ENCODE measurements around the gene PRRT1B. TPM values are rescaled to one million over a fixed set of nuclear protein-coding genes. Genes with fewer than 3 reads are reported as not detected.

PRRT1B gene
- total RNA-seq, 5 donors from 2014 or later (not counting 1 experiment from before 2014, with no cell fraction given): not detected

GRCh38 chr9:131590449-131590848 is 45.1 kb downstream of the PRRT1B start:
- no peaks in the 10 kb centered on the region for H3K9me3 ChIP-seq
- peak overlapping the region; percentile 47 for H3K27ac ChIP-seq (ENCODE audit: low read length)
- Mint-ChIP-seq H3K9me3 (no peaks in the 10 kb centered on the region), H3K4me3 (peak overlapping the region in 1 of 3 donors; percentile 0), H3K27ac (peak overlapping the region; percentile 85 to 91), H3K36me3 (peaks cover 23% of the 10 kb centered on the region), H3K4me1 (peaks cover 35 to 52% (median 38%) of the 10 kb centered on the region in 3 donors), H3K27me3 (no peaks in the 10 kb centered on the region)
- POLR2A ChIA-PET: no interaction called here
- ATAC-seq (replicated peaks in 1 of 4): peak in 1 of 4 experiments; percentile 20
- H3K4me1 ChIP-seq (ENCODE audit: control insufficient read depth in 1 of 2, extremely low read depth in 1 of 2, insufficient read depth in 2 of 2, low read length in 2 of 2): peaks cover 8 to 34% of the 10 kb centered on the region in 2 experiments
- no peaks in the 10 kb centered on the region for H3K27me3 ChIP-seq (replicated peaks in 1 of 2; ENCODE audit: control insufficient read depth in 2 of 2, extremely low read depth in 1 of 2, insufficient read depth in 2 of 2, low read length in 1 of 2)
- CTCF ChIA-PET: interaction anchor here in 1 of 2 donors (1.1 to 2.5 kb wide), 3 partner anchors 32 to 166 kb away, joined by 3 to 9 read pairs (median 3); no protein-coding TSS in a partner anchor
- no peak overlapping the region for H3K4me3 ChIP-seq (ENCODE audit: control insufficient read depth in 1 of 2, extremely low read depth in 1 of 2, low read length in 1 of 2)
- 29% methylated on average over 13 of the region's 13 CpGs for WGBS (ENCODE audit: insufficient coverage)
- peaks cover 24 to 55% of the 10 kb centered on the region in 2 donors for H3K36me3 ChIP-seq (ENCODE audit: control insufficient read depth in 2 of 2, extremely low read depth in 1 of 2, insufficient read depth in 1 of 2, low read length in 1 of 2)
- DNase-seq: peak in 2 of 35 experiments; percentile 26 to 36

GRCh38 chr9:131590907-131591844 is 45.9 kb downstream of the PRRT1B start:
- no peaks in the 10 kb centered on the region for H3K27me3 Mint-ChIP-seq
- DNase-seq (peak; percentile 48 to 86 (median 71)), ATAC-seq (replicated peaks in 1 of 4) (peak; percentile 82 to 95 (median 90))
- Histone ChIP-seq H3K9me3 (no peaks in the 10 kb centered on the region), H3K27me3 (replicated peaks in 1 of 2; ENCODE audit: control insufficient read depth in 2 of 2, extremely low read depth in 1 of 2, insufficient read depth in 2 of 2, low read length in 1 of 2) (no peaks in the 10 kb centered on the region), H3K27ac (ENCODE audit: low read length) (peak overlapping the region; percentile 47), H3K4me3 (ENCODE audit: control insufficient read depth in 1 of 2, extremely low read depth in 1 of 2, low read length in 1 of 2) (no peak overlapping the region), H3K4me1 (ENCODE audit: control insufficient read depth in 1 of 2, extremely low read depth in 1 of 2, insufficient read depth in 2 of 2, low read length in 2 of 2) (peaks cover 8 to 26% of the 10 kb centered on the region in 2 experiments), H3K36me3 (ENCODE audit: control insufficient read depth in 2 of 2, extremely low read depth in 1 of 2, insufficient read depth in 1 of 2, low read length in 1 of 2) (peaks cover 28 to 62% of the 10 kb centered on the region in 2 donors)
- ChIA-PET CTCF (interaction anchor here (0.6 to 2.5 kb wide), 8 partner anchors 32 to 166 kb away, joined by 3 to 9 read pairs (median 3); no protein-coding TSS in a partner anchor), POLR2A (no interaction called here)
- no peaks in the 10 kb centered on the region for H3K9me3 Mint-ChIP-seq
- H3K4me3 Mint-ChIP-seq: peak overlapping the region in 2 of 3 donors; percentile 0 to 14
- 58% methylated on average over 19 of the region's 21 CpGs for WGBS (ENCODE audit: insufficient coverage)
- peak overlapping the region; percentile 85 to 91 for H3K27ac Mint-ChIP-seq
- peaks cover 28 to 45% (median 30%) of the 10 kb centered on the region in 3 donors for H3K4me1 Mint-ChIP-seq
- peaks cover 29% of the 10 kb centered on the region for H3K36me3 Mint-ChIP-seq

- Mint-ChIP-seq H3K27ac (peak overlapping the region; percentile 29 to 91), H3K9me3 (no peaks in the 10 kb centered on the region), H3K27me3 (no peaks in the 10 kb centered on the region), H3K4me3 (no peak overlapping the region), H3K4me1 (peaks cover 25 to 39% (median 29%) of the 10 kb centered on the region in 3 donors), H3K36me3 (peaks cover 32% of the 10 kb centered on the region)
- Histone ChIP-seq H3K9me3 (no peaks in the 10 kb centered on the region), H3K27ac (ENCODE audit: low read length) (peak overlapping the region; percentile 7), H3K4me1 (ENCODE audit: control insufficient read depth in 1 of 2, extremely low read depth in 1 of 2, insufficient read depth in 2 of 2, low read length in 2 of 2) (peaks cover 8 to 25% of the 10 kb centered on the region in 2 experiments), H3K4me3 (ENCODE audit: control insufficient read depth in 1 of 2, extremely low read depth in 1 of 2, low read length in 1 of 2) (no peak overlapping the region), H3K36me3 (ENCODE audit: control insufficient read depth in 2 of 2, extremely low read depth in 1 of 2, insufficient read depth in 1 of 2, low read length in 1 of 2) (peaks cover 33 to 68% of the 10 kb centered on the region in 2 donors), H3K27me3 (replicated peaks in 1 of 2; ENCODE audit: control insufficient read depth in 2 of 2, extremely low read depth in 1 of 2, insufficient read depth in 2 of 2, low read length in 1 of 2) (no peaks in the 10 kb centered on the region)
- ATAC-seq (replicated peaks in 1 of 4) (no peak), DNase-seq (no peak)
- CTCF ChIA-PET: interaction anchor here (0.6 to 2.5 kb wide), 8 partner anchors 31 to 165 kb away, joined by 3 to 9 read pairs (median 3); no protein-coding TSS in a partner anchor
- POLR2A ChIA-PET: no interaction called here
- 100% methylated on average over 1 of the region's 6 CpGs for whole genome bisulfite sequencing (ENCODE audit: insufficient coverage)
These were observed 46.5 kb downstream of the PRRT1B start for GRCh38 chr9:131591845-131592208.

- H3K4me1 Mint-ChIP-seq: peaks cover 16 to 27% (median 24%) of the 10 kb centered on the region in 3 donors
- H3K27me3 Mint-ChIP-seq: no peaks in the 10 kb centered on the region
- POLR2A ChIA-PET: no interaction called here
- Histone ChIP-seq H3K9me3 (no peaks in the 10 kb centered on the region), H3K4me3 (ENCODE audit: control insufficient read depth in 1 of 2, extremely low read depth in 1 of 2, low read length in 1 of 2) (no peak overlapping the region), H3K27me3 (replicated peaks in 1 of 2; ENCODE audit: control insufficient read depth in 2 of 2, extremely low read depth in 1 of 2, insufficient read depth in 2 of 2, low read length in 1 of 2) (no peaks in the 10 kb centered on the region), H3K4me1 (ENCODE audit: control insufficient read depth in 1 of 2, extremely low read depth in 1 of 2, insufficient read depth in 2 of 2, low read length in 2 of 2) (peaks cover 8 to 25% of the 10 kb centered on the region in 2 experiments), H3K27ac (ENCODE audit: low read length) (no peak overlapping the region), H3K36me3 (ENCODE audit: control insufficient read depth in 2 of 2, extremely low read depth in 1 of 2, insufficient read depth in 1 of 2, low read length in 1 of 2) (peaks cover 30 to 75% of the 10 kb centered on the region in 2 donors)
- H3K36me3 Mint-ChIP-seq: peaks cover 29% of the 10 kb centered on the region
- ATAC-seq (replicated peaks in 1 of 4): no peak
- no peak overlapping the region for H3K27ac Mint-ChIP-seq
- no peaks in the 10 kb centered on the region for H3K9me3 Mint-ChIP-seq
- CTCF ChIA-PET: interaction anchor here in 1 of 2 donors (0.5 kb wide), 1 partner anchor 149 kb away, joined by 10 read pairs; no protein-coding TSS in a partner anchor
- no peak for DNase-seq
- 98% methylated on average over 6 of the region's 15 CpGs for WGBS (ENCODE audit: insufficient coverage)
- H3K4me3 Mint-ChIP-seq: no peak overlapping the region
These were observed 47.9 kb downstream of the PRRT1B start for GRCh38 chr9:131593091-131593820.

- H3K27ac Mint-ChIP-seq: peak overlapping the region in 1 of 2 donors; percentile 73
These were observed 48.8 kb downstream of the PRRT1B start for GRCh38 chr9:131593936-131594665.

More at GRCh38 chr9:131593936-131594665, 48.8 kb downstream of the PRRT1B start:
- no peak overlapping the region for H3K27ac ChIP-seq (ENCODE audit: low read length)
- peaks cover 25% of the 10 kb centered on the region for H3K36me3 Mint-ChIP-seq
- H3K9me3 Mint-ChIP-seq: no peaks in the 10 kb centered on the region
- DNase-seq: no peak
- peaks cover 8 to 25% of the 10 kb centered on the region in 2 experiments for H3K4me1 ChIP-seq (ENCODE audit: control insufficient read depth in 1 of 2, extremely low read depth in 1 of 2, insufficient read depth in 2 of 2, low read length in 2 of 2)
- H3K4me3 ChIP-seq (ENCODE audit: control insufficient read depth in 1 of 2, extremely low read depth in 1 of 2, low read length in 1 of 2): no peak overlapping the region
- no peaks in the 10 kb centered on the region for H3K27me3 ChIP-seq (replicated peaks in 1 of 2; ENCODE audit: control insufficient read depth in 2 of 2, extremely low read depth in 1 of 2, insufficient read depth in 2 of 2, low read length in 1 of 2)
- H3K4me3 Mint-ChIP-seq: no peak overlapping the region
- no peaks in the 10 kb centered on the region for H3K27me3 Mint-ChIP-seq
- POLR2A ChIA-PET: interaction anchor here in 1 of 2 donors (0.9 kb wide), 1 partner anchor 15 kb away, joined by 3 read pairs; no protein-coding TSS in a partner anchor
- H3K36me3 ChIP-seq (ENCODE audit: control insufficient read depth in 2 of 2, extremely low read depth in 1 of 2, insufficient read depth in 1 of 2, low read length in 1 of 2): peaks cover 26 to 73% of the 10 kb centered on the region in 2 donors
- 86% methylated on average over 14 of the region's 21 CpGs for WGBS (ENCODE audit: insufficient coverage)
- CTCF ChIA-PET: no interaction called here
- no peaks in the 10 kb centered on the region for H3K9me3 ChIP-seq
- H3K4me1 Mint-ChIP-seq: peaks cover 16 to 25% (median 24%) of the 10 kb centered on the region in 3 donors
- no peak for ATAC-seq (replicated peaks in 1 of 4)
